Stimulated activated naive CD8-positive, alpha-beta T cell treated with anti-CD3 and anti-CD28 coated beads, Interleukin-15, Interleukin-2, amounts not matched to agents 100 ng/mL and 50 ng/mL, for 24 hours (primary cell): ENCODE results near the gene MYLK4.

Experiments
- H3K27ac Mint-ChIP-seq: one replicate; pipeline ENCODE4 v1.8.0; 2021; ENCODE audit warnings: mild to moderate bottlenecking, mixed read lengths
- H3K27me3 Mint-ChIP-seq: one replicate; pipeline ENCODE4 v1.8.0; 2021; ENCODE audit warnings: mixed read lengths
- H3K36me3 Mint-ChIP-seq: one replicate; pipeline ENCODE4 v1.8.0; 2021; ENCODE audit warnings: low read depth, mixed read lengths
- H3K4me1 Mint-ChIP-seq: one replicate; pipeline ENCODE4 v1.8.0; 2021; ENCODE audit warnings: low read depth, mixed read lengths
- H3K4me3 Mint-ChIP-seq: one replicate; pipeline ENCODE4 v1.8.0; 2021; ENCODE audit warnings: mild to moderate bottlenecking, mixed read lengths
- H3K9me3 Mint-ChIP-seq: one replicate; pipeline ENCODE4 v1.8.0; 2021; ENCODE audit warnings: mixed read lengths

The MYLK4 gene

DNA sequence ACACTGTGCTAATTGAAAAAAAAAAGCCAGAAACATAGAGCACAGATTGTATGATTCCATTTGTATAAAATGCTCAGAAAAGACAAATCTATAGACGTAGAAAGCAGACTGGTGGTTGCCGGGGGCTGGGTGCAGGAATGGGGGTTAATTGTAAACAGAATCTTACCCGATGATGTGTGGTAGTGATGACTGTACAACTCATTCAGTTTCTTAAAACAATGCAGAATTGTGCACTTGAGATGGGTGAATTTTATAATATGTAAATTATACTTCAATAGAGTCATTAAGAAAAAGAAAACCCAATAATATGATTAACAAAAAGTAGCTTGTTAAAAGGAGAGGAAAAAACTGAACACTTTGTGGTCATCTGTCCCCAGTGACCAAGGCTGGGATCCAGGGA, 3.7 kb upstream of the MYLK4 start:
- Mint-ChIP-seq H3K36me3 (no peaks in the 10 kb centered on the region), H3K9me3 (no peaks in the 10 kb centered on the region), H3K4me1 (peaks cover 13% of the 10 kb centered on the region), H3K27ac (no peak overlapping the region), H3K4me3 (no peak overlapping the region), H3K27me3 (peaks cover 26% of the 10 kb centered on the region)

DNA sequence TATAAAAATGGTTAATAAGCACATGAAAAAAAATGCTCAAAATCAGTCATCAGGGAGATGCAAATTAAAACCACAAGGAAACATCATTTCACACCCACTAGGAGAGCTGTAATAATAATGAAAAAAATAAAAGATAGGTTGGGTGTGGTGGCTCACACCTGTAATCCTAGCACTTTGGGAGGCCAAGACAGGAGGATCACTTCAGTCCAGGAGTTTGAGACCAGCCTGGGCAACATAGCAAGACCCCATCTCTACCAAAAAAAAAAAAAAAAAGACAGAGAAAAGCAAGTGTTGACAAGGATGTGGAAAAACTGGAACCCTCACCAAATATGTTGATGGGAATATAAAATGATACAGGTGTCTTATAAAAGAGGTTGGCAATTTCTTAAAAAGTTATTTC, 3.0 kb upstream of the MYLK4 start:
- H3K36me3 Mint-ChIP-seq: no peaks in the 10 kb centered on the region
- H3K9me3 Mint-ChIP-seq: no peaks in the 10 kb centered on the region
- no peak overlapping the region for H3K4me3 Mint-ChIP-seq
- H3K27ac Mint-ChIP-seq: no peak overlapping the region
- H3K27me3 Mint-ChIP-seq: peaks cover 26% of the 10 kb centered on the region
- H3K4me1 Mint-ChIP-seq: peaks cover 13% of the 10 kb centered on the region

DNA sequence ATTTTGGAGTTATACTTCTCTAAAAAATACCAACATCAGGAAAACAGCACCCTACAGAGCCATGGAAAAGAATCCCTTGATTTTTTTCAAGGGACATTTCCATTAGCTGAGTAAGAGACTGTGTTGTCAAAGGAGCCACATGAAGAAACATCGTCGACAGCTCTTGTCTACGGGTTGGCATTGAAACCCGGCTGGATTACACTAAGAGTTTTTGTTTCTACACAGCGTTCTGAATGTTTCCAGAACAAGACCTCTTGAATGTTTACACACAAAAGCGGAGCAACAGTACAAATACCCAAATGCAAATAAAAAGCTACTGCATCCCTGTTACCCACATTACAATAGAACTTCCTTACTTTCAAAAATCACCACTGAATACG, 2.4 kb upstream of the MYLK4 start:
- H3K4me3 Mint-ChIP-seq: no peak overlapping the region
- peaks cover 26% of the 10 kb centered on the region for H3K27me3 Mint-ChIP-seq
- H3K27ac Mint-ChIP-seq: no peak overlapping the region
- no peaks in the 10 kb centered on the region for H3K36me3 Mint-ChIP-seq
- peaks cover 13% of the 10 kb centered on the region for H3K4me1 Mint-ChIP-seq
- no peaks in the 10 kb centered on the region for H3K9me3 Mint-ChIP-seq

DNA sequence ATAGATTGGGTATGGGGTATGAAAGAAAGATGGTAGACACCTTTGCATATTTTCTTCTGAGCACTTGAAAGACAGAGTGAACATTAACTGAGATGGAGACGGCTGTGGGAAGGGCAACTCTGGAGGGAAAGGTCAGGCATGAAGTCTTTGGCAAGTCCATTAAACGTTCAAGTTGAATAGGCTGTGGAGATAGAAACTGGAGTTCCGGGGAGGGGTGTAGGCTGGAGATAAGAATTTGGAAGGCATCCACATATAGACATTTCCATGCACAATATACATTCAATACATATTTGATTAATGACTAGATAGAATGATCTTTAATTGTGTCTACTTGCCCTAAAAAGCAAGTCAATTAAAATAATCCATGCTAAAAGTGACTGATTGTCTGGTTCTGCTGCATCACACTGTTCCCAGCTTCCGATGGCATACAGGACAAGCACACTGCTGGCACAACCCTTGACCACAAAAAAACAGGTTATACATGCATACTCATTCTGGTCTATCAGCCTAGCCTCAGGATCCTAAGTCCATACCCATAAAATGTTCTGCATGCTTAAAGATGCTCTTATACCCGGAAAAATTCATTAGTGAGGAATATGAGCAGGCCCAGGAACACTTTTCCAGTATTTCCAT, 1.9 kb upstream of the MYLK4 start:
- H3K4me1 Mint-ChIP-seq: peaks cover 13% of the 10 kb centered on the region
- H3K4me3 Mint-ChIP-seq: no peak overlapping the region
- peaks cover 26% of the 10 kb centered on the region for H3K27me3 Mint-ChIP-seq
- no peaks in the 10 kb centered on the region for H3K36me3 Mint-ChIP-seq
- H3K27ac Mint-ChIP-seq: no peak overlapping the region
- H3K9me3 Mint-ChIP-seq: no peaks in the 10 kb centered on the region

DNA sequence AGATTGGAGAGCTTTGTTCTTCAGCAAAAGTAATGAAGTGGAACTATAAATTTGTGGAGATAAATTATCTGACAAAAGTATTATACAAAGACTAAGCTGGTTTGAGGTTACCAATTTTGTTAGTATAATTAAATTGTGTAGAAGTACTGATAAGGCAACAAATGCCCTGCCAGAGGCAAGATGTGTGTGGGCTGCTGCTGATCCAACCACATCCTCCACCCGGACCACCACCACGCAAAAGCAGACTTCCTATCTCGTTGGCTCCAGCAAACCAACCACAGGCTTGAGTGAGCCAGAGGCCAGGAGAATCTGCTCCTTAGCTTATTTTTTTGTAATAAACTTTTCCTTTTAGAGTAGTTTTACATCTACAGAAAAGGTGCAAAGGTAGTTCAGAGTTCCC, 1.1 kb upstream of the MYLK4 start:
- H3K9me3 Mint-ChIP-seq: no peaks in the 10 kb centered on the region
- no peaks in the 10 kb centered on the region for H3K36me3 Mint-ChIP-seq
- no peak overlapping the region for H3K4me3 Mint-ChIP-seq
- peaks cover 13% of the 10 kb centered on the region for H3K4me1 Mint-ChIP-seq
- no peak overlapping the region for H3K27ac Mint-ChIP-seq
- H3K27me3 Mint-ChIP-seq: peaks cover 26% of the 10 kb centered on the region

DNA sequence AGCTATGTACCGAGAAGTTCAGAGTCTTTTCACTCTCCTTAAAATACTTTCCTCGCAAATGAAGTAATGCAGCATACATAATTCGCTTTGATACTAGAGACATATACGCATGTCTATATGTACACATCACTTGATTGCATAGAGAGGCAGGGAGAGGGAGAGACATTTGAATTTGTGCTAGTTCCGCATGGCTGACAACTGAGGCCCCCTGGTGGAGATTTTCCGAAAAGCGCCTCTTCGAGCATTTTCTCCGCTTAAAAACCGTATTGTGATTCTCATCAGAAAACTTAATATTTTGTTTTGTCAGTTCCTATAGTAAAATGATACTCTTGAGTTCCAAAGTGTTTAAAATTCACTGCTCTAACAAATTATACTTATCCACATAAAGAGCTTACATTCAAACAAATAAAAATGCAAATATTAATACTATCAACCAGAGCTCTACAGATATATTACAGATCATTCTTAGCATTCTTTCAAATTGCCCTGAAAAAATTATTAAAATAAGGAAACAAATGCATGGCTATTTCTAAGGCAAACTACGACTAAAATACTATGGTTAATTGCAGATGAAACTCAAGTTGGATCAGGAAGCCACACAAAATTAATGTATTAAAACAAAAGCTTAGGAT, 637 bp downstream of the MYLK4 start:
- H3K36me3 Mint-ChIP-seq: no peaks in the 10 kb centered on the region
- no peak overlapping the region for H3K4me3 Mint-ChIP-seq
- peaks cover 13% of the 10 kb centered on the region for H3K4me1 Mint-ChIP-seq
- H3K27ac Mint-ChIP-seq: no peak overlapping the region
- H3K27me3 Mint-ChIP-seq: peaks cover 18% of the 10 kb centered on the region
- H3K9me3 Mint-ChIP-seq: no peaks in the 10 kb centered on the region

DNA sequence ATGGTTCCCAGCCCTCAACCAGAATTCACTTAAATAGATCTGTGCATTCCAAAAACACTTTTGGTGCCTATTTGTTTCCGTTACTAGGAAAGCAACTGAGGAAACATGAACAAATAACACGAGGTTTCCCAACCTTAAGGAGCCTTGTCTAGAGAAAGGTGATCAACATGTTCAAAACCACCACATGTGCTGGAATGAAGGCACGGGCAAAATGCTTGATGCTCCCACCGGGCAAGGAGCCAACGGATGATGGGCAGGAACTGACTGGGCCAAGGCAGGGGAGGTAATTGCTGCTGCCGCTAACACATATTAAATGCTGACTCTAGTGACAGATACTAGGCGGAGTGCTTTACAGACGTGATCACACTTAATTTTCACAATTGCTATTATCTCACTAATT, 2.5 kb downstream of the MYLK4 start:
- Mint-ChIP-seq H3K27me3 (peaks cover 12% of the 10 kb centered on the region), H3K36me3 (no peaks in the 10 kb centered on the region), H3K27ac (no peak overlapping the region), H3K4me3 (no peak overlapping the region), H3K4me1 (peaks cover 6% of the 10 kb centered on the region), H3K9me3 (no peaks in the 10 kb centered on the region)

DNA sequence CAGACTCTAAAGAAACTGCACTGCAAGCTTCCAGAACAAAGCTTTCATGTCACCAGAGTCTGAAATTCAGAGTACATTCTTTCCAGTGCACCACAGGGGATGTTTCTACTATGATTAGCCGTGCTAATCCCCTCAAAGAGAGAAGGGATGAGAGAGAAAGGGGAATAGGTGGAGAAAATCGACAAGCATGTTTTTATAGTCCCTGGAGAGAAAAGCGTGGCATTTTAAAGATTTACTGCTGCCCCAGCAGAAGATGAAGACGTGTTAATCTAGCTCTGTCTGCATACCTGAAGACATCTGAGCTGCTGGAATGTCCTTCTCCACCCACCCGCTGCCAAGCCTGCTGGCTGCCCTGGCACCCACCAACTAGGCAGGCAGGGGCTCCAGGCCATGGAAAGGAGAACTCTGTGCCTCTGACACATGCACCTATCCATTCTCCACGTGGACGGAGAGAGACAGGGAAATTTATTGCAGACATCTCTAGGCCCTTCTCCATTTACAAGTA, 4.1 kb downstream of the MYLK4 start:
- Mint-ChIP-seq H3K27me3 (peaks cover 11% of the 10 kb centered on the region), H3K9me3 (no peaks in the 10 kb centered on the region), H3K36me3 (no peaks in the 10 kb centered on the region), H3K4me1 (no peaks in the 10 kb centered on the region), H3K4me3 (no peak overlapping the region), H3K27ac (no peak overlapping the region)

DNA sequence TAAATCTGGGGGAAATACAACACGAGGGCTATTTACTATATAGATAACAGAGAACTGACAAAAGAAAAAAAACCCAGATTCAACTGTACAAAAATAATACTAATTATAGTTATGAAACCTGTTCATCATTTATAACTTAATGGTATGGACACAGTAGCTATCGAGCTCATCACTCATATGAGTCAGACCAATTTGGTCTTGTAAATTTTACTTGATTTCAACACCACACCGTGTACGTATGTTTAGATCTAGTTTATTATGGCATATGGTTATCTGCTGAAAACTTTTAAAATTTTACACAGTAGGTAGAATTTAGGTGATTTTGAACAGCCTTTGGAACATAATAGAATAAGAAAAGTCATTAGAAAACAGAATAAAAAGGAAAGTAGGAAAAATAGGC, 5.5 kb downstream of the MYLK4 start:
- no peaks in the 10 kb centered on the region for H3K9me3 Mint-ChIP-seq

DNA sequence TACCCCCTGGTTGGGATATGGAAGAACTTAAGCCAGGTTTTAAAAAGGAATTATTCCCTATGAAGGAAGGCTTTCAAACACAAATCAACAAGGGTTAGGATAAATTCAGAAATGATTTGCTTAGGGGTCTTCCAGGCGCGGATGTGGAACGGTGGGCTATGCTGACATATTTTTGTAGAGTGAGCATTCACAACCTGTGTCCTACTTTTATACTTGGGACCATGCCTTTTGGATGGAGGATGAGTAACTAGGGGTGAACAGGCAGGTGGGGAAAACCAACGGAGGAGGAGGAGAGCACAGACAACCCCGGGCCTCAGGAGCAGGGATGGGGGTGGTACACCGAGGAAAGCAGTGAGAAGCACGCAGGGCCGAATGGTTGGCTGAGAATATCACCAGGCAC, 5.9 kb downstream of the MYLK4 start:
- no peaks in the 10 kb centered on the region for H3K36me3 Mint-ChIP-seq
- no peak overlapping the region for H3K4me3 Mint-ChIP-seq
- H3K9me3 Mint-ChIP-seq: no peaks in the 10 kb centered on the region
- no peaks in the 10 kb centered on the region for H3K4me1 Mint-ChIP-seq
- no peak overlapping the region for H3K27ac Mint-ChIP-seq
- H3K27me3 Mint-ChIP-seq: peaks cover 4% of the 10 kb centered on the region

More for the DNA sequence above, 5.5 kb downstream of the MYLK4 start:
- Mint-ChIP-seq H3K36me3 (no peaks in the 10 kb centered on the region), H3K4me1 (no peaks in the 10 kb centered on the region), H3K4me3 (no peak overlapping the region), H3K27me3 (peaks cover 4% of the 10 kb centered on the region), H3K27ac (no peak overlapping the region)

DNA sequence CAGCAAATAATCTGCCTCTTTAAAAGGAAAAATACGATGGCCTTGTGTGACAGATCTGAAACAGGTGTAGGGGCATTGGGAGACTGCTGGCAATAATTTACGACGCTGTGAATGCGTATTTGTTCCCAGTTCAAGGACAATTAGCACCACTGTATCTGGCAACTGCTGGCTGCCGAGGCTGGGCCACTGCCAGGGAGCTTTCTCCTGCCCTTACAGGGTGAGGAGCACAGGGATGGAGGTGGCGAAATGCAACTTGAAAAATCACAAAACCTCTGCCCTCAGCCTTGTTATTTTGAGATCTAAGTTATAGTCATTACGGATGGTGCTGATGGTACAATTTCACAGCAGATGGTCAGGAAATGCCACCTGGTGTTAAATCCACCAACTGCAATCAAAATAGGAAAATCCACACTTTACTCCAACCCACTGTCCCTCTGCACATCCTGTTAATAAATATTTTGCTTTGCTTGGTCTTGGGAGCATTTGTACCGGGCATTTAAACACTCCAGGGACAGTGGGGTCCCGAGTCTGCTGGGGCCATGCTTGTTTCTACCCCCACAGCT, 6.4 kb downstream of the MYLK4 start:
- Mint-ChIP-seq H3K4me3 (no peak overlapping the region), H3K36me3 (no peaks in the 10 kb centered on the region), H3K4me1 (peaks cover 4% of the 10 kb centered on the region), H3K27me3 (peaks cover 4% of the 10 kb centered on the region), H3K9me3 (no peaks in the 10 kb centered on the region), H3K27ac (no peak overlapping the region)

DNA sequence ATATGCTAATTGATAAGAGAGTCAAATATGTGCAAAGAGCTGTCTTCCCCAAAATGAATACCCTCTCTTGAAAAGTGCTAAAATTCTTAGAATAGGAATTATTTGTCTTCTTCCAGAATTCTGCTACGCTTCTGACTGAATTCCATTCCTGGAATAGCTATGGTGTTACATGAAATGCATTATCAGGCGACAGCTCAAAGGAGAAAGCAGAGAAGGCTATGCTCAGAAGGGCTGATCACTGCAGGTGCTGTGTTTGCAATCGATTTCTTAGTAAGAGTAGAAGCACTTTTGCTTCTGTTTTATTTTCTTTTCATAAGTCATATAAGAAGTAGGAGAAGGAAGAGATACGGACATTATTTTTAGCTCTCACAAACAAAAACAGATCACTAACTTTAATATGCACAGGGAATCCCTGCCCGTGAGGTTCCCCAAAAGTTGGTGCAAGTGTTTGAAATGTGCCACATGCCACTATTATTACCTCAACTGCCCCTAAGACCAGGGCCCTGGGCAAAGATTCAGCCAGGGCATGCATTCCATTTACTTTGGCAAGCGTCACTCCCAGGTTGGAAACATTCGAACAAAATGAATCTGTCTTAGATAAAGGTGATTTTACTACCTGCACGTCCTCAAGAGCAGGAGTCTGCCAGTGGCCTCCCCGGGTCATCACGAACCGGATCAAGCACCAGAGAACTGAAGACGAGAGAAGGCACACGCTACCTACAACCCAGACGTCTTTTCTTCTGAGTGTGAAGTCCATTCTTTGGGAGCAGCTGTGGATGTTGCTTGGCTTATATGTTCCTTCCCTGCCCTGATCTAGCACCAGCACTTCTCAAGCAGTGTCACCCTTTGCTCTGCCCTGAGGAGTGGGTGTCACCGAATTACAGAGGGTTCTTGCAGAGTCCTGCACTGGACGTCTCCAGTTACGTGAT, 7.2 kb downstream of the MYLK4 start:
- no peak overlapping the region for H3K4me3 Mint-ChIP-seq
- H3K36me3 Mint-ChIP-seq: no peaks in the 10 kb centered on the region
- H3K9me3 Mint-ChIP-seq: no peaks in the 10 kb centered on the region
- peaks cover 10% of the 10 kb centered on the region for H3K4me1 Mint-ChIP-seq
- peaks cover 4% of the 10 kb centered on the region for H3K27me3 Mint-ChIP-seq
- no peak overlapping the region for H3K27ac Mint-ChIP-seq

DNA sequence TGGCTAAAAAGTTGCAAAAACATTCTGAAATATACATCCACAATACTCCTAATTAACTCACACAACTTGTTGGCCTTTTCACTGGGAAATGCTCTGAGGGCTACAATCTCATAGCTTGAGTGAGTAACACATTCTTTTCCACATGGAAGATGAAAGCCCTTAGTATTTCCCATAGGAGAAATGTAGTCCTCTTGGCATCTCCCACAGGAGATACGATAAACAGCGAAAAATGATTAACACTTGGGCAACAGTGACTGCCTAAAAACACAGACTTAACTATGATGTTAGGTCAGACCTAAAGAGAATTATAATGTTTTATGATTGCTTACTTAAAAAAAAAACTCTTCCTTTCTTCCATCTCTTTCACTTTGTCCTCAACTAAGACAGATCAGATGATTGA, 9.0 kb downstream of the MYLK4 start:
- H3K9me3 Mint-ChIP-seq: no peaks in the 10 kb centered on the region
- no peak overlapping the region for H3K27ac Mint-ChIP-seq
- H3K36me3 Mint-ChIP-seq: no peaks in the 10 kb centered on the region
- H3K27me3 Mint-ChIP-seq: peaks cover 4% of the 10 kb centered on the region
- H3K4me1 Mint-ChIP-seq: peaks cover 20% of the 10 kb centered on the region
- no peak overlapping the region for H3K4me3 Mint-ChIP-seq

DNA sequence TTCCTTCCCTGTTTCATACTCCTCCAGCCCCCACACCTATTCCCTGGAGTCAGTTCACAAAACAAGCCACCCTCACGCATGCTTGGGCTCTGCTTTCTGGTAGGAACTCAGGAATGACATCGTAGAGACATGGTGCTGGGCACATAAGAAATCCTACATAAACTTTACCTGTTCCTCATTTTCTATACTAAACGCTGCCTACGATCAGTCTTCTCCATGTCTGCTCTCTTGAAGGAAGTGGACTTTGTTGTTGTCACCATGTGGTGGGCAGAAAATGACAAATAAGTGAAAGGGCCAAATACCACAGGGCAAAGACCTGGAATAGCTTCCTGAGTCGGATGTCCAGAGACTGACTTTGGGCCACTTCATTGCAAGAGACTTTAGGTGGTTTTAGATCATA, 10.1 kb downstream of the MYLK4 start:
- no peaks in the 10 kb centered on the region for H3K9me3 Mint-ChIP-seq
- peaks cover 4% of the 10 kb centered on the region for H3K27me3 Mint-ChIP-seq
- peaks cover 20% of the 10 kb centered on the region for H3K4me1 Mint-ChIP-seq
- H3K4me3 Mint-ChIP-seq: no peak overlapping the region
- H3K36me3 Mint-ChIP-seq: no peaks in the 10 kb centered on the region
- H3K27ac Mint-ChIP-seq: no peak overlapping the region

DNA sequence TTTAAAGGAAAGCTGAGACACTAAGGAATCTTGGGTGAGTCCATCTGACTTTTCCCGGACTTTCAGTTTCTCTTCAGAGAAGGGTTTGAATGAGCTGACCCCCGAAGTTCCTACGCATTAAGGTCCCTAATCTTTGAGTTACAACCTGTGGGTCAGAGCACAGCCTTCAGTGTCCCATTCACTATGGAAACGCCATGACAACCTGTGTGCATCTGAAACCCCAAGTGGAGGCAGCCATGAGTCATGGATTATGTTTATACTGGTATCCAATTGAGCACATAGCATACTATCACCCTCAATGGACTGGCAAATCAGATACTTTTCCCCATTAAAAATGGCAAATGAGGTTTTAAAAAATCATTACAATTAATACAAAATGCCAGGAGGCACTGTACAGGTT, 11.4 kb downstream of the MYLK4 start:
- H3K4me3 Mint-ChIP-seq: no peak overlapping the region
- no peak overlapping the region for H3K27ac Mint-ChIP-seq
- no peaks in the 10 kb centered on the region for H3K9me3 Mint-ChIP-seq
- peaks cover 4% of the 10 kb centered on the region for H3K27me3 Mint-ChIP-seq
- H3K4me1 Mint-ChIP-seq: peaks cover 20% of the 10 kb centered on the region
- no peaks in the 10 kb centered on the region for H3K36me3 Mint-ChIP-seq
